GM06990 (cell line): ENCODE data around the gene TBX19.
A peak's percentile ranks its signal among the peaks of the same experiment; 100 is the strongest.

Experiments used
- DNase-seq: peaks from one replicate; pipeline ENCODE4 v3.0.0-alpha.2; 2011; ENCODE audit not compliant: insufficient read length; ENCODE audit errors: extremely low read depth
- H3K27me3 ChIP-seq: replicated peaks from 2 replicates; pipeline ENCODE4 v1.6.0; 2011; ENCODE audit warnings: low read length; ENCODE audit not compliant: control insufficient read depth, insufficient read depth
- H3K36me3 ChIP-seq: 2 replicates; pipeline ENCODE4 v1.5.1; 2011; ENCODE audit warnings: low read length; ENCODE audit not compliant: control insufficient read depth, insufficient read depth
- H3K4me3 ChIP-seq: replicated peaks from 2 replicates; pipeline ENCODE4 v1.5.1; 2011; ENCODE audit warnings: low read depth, mild to moderate bottlenecking, control low read depth, low read length
- TF ChIP-seq, protein P1 (sequence below): IDR thresholded peaks from 2 replicates; pipeline ENCODE4 v1.5.1; 2011; ENCODE audit warnings: low read length, control low read depth, mild to moderate bottlenecking, inconsistent platforms; ENCODE audit not compliant: insufficient read depth, poor library complexity, severe bottlenecking

The TBX19 gene

DNA sequence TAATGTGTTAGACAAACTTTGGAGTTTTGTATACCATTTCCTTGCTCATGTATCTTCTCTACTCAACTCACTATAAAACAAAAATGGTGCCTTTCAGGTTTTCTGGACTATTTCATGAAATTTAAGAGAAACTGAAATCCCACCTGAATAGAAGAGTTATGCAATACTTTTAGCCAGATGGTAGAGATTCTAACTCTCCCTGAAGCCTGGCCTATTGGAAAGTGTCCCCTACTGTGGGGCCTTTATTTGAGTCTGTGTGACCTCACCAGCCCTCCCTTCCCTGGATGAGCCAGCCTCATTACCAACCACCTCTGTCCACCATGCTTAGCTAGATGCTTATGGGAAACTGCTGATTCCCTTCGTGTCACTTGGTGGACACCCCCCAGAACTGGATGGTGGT lies 35.5 kb downstream of the TBX19 start:
- Histone ChIP-seq H3K4me3 (no peak overlapping the region), H3K36me3 (no peaks in the 10 kb centered on the region), H3K27me3 (no peaks in the 10 kb centered on the region)
- DNase-seq = no peak
- TF ChIP-seq, protein P1, sequence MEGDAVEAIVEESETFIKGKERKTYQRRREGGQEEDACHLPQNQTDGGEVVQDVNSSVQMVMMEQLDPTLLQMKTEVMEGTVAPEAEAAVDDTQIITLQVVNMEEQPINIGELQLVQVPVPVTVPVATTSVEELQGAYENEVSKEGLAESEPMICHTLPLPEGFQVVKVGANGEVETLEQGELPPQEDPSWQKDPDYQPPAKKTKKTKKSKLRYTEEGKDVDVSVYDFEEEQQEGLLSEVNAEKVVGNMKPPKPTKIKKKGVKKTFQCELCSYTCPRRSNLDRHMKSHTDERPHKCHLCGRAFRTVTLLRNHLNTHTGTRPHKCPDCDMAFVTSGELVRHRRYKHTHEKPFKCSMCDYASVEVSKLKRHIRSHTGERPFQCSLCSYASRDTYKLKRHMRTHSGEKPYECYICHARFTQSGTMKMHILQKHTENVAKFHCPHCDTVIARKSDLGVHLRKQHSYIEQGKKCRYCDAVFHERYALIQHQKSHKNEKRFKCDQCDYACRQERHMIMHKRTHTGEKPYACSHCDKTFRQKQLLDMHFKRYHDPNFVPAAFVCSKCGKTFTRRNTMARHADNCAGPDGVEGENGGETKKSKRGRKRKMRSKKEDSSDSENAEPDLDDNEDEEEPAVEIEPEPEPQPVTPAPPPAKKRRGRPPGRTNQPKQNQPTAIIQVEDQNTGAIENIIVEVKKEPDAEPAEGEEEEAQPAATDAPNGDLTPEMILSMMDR = no peak

DNA sequence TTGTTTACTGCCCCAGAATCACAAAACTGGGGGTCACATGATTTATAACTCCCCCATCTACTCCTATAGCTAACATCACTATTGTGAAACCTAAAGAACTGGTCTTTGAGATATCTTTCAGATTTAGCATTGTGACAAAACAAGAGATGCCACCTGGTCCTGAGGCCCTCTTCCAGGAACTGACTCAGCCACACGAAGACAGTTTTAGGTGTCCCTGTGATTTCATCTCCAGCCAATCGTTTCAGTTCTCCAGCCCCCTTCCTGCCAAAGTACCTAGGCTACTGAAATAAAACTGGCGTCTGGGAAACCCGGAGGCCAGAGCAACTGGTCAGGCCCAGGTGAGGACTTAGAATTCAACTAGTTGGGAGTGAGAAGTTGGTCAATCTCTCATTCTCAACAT lies 36.6 kb downstream of the TBX19 start:
- TF ChIP-seq, protein P1 = no peak
- no peak for DNase-seq
- no peaks in the 10 kb centered on the region for H3K27me3 ChIP-seq
- H3K36me3 ChIP-seq = no peaks in the 10 kb centered on the region
- H3K4me3 ChIP-seq = no peak overlapping the region

DNA sequence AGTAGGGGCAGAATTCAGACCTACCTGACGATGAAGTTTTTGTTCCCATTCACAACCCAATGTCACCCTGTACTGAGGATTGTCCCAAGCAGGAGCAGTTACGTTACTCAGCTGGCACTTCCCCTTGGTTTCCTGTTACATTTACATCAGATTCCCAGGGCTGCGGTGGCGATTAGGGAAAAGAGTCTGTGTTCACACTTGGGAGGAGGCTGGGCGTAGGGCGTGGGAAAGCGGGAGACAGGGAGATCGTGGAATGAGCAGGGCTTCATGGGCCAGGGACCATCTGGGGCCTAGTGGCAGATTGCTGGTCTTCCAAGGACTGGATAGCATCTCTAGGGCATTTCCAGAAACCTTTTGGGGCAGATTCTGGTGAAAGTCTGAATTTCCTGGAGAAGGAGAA lies 39.0 kb downstream of the TBX19 start:
- TF ChIP-seq, protein P1 = no peak
- no peaks in the 10 kb centered on the region for H3K27me3 ChIP-seq
- no peak for DNase-seq

DNA sequence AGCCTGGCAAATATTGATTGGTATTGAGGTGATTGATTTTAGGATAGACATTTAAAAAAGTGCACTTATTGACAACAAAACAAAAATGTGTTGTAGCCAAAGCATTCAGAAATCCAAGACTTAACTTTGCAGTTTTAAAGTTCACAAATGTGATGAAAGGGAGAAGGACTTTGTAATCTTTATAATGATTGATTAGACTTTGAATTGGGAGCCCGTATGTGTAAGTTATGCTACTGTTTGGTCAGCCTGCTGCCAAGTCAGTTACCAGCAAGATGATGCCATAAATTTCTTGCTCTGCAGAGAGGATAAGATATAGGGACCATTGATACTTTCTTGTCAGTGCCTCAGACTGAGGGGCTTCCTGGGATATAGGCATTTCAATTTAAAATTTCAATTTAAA lies 39.5 kb downstream of the TBX19 start:
- Histone ChIP-seq H3K4me3 (no peak overlapping the region), H3K36me3 (no peaks in the 10 kb centered on the region), H3K27me3 (no peaks in the 10 kb centered on the region)
- TF ChIP-seq, protein P1 = no peak
- DNase-seq = no peak

More for the DNA sequence above, 39.0 kb downstream of the TBX19 start:
- Histone ChIP-seq H3K36me3 (no peaks in the 10 kb centered on the region), H3K4me3 (no peak overlapping the region)

DNA sequence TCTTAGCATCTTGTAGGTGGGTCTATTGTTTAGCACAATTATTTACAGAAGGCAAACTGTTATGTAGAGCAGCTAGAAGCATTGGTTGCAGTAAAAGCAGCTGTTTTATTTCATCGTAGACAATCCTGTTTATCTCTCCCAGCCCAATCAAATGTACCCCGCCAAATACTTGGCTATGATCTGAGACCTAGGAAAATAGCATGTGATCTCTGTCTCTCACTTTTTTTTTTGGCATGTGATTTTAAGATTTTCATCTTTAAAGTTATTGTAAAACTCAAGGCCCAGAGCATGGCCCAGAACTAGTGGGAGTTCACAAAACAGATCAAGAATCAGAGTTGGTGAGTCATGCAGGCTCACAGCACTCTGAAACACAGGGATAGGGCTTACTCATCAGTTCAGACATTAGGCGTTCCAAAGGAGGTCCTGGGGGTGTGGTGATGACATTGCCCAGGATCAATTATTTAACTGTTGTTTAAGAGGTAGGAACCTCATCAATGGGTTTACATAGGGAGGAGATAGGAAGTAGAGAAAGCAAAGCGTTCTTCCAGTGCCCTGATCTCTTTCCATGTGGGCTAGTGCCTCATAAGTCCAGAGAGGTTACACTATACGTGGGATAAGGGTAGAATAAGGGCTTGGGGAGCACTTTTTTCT lies 40.2 kb downstream of the TBX19 start:
- TF ChIP-seq, protein P1 = no peak
- Histone ChIP-seq H3K4me3 (no peak overlapping the region), H3K36me3 (no peaks in the 10 kb centered on the region), H3K27me3 (no peaks in the 10 kb centered on the region)
- no peak for DNase-seq

DNA sequence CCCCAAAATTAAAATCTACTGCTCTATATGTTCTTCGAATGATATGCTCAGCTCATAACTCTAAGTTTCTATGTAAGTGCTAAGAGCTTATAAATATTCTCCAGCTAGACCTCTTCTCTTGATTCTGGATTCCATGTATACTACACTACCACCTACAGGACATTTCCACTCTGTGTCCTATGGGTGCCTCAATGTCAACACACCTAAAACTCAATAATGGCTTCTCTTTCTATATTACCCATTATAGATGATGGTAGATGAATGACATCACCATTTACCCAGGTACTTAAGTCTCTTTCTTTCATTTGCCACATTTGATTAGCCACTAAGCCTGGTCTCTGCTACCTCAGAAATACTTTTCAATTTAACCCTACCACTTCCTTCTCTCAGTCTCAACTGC lies 41.3 kb downstream of the TBX19 start:
- no peak for DNase-seq
- no peaks in the 10 kb centered on the region for H3K27me3 ChIP-seq
- no peaks in the 10 kb centered on the region for H3K36me3 ChIP-seq
- TF ChIP-seq, protein P1 = peak; percentile 25
- H3K4me3 ChIP-seq = no peak overlapping the region
